GM18519 (cell line): Measurements from ENCODE around the gene ME3.
"Not testable (repeated sequence)": the region's sequence is repeated elsewhere in the genome, so short reads cannot be mapped to it uniquely, and the experiment has no call there.

Experiments
- ATAC-seq: cut with Tn5 transposase; IDR thresholded peaks from one replicate; pipeline ENCODE4 v1.9.1; 2021; ENCODE audit warnings: mild to moderate bottlenecking, moderate library complexity; ENCODE audit not compliant: unreplicated experiment, low FRiP score

The ME3 gene

DNA sequence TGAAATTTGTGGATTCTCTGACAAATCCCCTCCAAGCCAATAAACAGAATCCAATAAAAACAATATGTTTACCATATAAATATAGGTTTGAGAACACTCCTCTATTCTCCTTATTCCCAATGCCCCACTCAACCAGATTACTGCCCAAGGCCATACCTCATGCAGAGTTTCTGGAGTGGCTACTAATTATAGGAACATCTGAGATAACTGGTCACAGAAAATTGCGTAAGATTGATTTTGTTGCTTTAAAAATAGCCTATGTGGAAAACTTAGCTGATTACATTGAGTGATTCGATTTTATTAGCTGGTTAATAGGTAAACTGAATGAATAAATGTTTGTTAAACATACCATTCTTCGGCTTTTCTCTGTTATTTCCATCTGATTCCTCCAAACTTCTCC lies 48.0 kb downstream of the ME3 start:
- no peak for ATAC-seq

DNA sequence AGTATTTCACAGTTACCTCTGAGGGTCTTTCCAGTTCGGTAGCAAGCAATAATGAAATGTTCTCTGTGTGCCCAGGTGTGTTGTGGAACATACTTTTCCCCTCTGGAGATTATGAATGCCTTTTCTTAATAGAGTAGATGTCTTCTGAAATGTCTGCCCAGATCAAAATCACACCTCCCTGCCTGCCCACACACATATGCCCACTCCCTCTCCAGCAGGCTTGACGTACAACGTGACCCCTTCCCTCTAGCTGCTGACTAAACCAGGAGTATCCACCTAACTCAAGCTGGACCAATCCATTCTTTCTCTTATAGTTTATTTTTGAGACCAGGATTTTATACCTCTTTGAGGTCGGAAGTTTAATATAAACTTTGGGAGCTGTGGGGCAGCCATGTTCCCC lies 48.7 kb downstream of the ME3 start:
- no peak for ATAC-seq

DNA sequence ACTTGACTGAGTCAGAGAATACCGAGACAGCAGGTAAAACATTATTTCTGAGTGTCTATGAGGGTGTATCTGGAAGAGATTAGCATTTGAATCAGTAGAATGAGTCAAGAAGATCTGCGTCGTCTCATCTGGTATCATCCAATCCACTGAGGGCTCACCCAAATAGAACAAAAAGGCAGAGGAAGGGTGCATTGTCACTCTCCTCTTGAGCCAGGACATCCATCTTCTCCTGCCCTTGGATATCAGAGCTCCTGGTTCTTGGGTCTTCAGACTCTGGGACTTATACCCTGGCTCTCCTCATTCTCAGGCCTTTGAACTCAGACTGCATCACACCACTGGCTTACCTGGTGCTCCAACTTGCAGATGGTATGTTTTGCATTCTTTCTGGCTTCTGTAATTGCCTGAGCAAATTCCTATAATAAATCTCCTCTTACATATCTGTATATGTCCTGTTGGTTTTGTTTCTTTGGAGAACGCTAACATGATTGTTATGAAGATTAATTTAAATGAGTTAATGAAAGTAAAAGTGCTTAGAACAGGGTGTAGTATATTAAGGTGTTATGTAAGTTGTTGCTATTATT lies 49.3 kb downstream of the ME3 start:
- ATAC-seq: no peak

DNA sequence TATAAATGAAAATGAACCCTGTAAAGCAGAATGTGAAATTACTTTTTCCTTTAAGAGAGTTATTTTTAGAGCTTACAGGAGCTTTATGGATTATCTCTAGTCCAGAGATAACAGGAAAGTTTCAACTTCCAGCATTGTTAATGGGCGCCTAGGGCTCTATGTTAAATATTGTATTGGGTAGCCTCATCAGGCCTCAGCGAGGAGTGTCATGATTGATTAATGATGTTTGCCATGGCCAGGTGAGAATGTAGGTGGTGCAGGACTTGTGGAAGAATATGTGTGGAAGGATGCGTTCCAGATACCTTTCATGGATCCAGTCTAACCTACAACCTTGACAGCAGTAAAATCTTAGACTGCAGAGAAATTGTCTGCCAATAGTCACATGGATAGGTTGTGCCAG lies 50.6 kb downstream of the ME3 start:
- ATAC-seq: no peak

DNA sequence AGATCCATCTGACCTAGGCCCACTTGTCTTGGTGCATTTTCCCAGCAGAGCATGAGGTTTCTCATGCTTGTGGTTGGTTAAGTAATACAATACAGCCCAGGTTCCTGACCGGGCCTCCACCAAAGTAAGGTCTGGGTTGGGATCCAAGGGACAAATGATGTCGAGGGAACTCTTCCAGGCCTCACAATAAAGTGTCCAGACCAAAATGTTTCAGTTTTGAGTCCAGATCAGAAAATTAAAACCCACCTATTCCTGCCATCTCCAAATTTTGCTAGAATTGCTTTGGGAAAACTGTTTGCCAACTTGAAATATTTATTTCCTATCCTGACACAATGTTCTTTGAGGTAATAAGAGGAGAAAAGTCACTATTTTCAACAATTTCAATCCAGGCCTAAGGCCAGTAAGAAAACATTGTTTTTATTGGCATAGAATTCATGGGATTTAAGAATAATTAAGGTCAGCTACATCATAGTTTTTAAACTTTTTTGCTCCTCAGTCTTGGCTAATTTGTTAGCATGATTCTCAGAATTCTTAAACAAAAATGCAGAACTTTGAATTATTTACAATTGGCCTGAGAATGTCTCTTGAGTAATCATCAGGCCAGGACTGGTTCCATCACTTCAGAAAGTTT lies 51.4 kb downstream of the ME3 start:
- ATAC-seq: no peak

DNA sequence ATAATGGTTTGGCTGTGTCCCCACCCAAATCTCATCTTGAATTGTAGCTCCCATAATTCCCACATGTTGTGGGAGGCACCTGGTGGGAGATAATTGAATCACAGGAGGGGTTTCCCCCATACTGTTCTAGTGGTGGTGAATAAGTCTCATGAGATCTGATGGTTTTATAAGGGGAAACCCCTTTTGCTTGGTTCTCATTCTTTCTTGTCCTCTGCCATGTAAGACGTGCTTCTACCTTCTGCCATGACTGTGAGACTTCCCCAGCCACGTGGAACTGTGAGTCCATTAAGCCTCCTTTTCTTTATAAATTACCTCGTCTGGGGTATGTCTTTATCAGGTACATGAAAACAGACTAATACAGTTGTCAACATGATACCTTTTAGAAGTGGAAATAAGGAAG lies 53.0 kb downstream of the ME3 start:
- ATAC-seq: not testable (repeated sequence)

DNA sequence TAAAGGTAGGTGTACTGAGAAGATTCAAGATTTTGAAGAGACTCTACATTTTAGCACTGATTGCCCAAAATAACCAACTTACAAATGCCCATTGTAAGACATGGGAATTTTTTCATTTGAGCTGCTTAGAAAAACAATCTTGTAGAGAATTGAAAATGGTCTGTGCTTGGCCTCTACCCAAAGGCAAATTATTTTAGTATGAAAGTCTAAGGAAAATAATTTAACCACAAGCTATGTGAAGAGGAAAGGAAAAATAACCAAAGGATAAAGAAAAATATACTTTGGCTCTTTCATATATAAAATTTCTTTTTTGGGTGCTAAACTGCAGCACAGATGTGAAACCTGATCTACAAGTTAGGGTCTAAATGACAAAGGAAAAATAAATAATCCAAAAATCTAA lies 54.9 kb downstream of the ME3 start:
- ATAC-seq: no peak

DNA sequence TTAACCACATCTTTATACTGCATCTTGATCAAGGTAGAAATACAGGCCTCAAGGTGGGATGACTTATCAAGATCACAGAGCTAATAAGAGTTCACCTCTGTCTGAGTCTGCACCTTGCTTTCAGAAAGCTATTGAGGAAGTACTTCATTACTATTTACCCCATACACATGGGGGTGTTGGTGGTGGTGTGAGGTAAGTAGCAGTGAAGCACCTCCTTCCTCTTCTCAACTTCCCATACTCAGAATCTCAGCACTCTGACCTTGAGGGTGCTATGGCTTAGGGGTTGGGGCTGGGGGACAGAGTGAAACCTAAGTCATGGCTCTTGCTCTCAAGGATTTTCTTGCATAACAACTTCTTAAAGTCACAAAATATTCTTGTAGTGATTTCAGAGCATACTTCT lies 56.9 kb downstream of the ME3 start:
- ATAC-seq: no peak

DNA sequence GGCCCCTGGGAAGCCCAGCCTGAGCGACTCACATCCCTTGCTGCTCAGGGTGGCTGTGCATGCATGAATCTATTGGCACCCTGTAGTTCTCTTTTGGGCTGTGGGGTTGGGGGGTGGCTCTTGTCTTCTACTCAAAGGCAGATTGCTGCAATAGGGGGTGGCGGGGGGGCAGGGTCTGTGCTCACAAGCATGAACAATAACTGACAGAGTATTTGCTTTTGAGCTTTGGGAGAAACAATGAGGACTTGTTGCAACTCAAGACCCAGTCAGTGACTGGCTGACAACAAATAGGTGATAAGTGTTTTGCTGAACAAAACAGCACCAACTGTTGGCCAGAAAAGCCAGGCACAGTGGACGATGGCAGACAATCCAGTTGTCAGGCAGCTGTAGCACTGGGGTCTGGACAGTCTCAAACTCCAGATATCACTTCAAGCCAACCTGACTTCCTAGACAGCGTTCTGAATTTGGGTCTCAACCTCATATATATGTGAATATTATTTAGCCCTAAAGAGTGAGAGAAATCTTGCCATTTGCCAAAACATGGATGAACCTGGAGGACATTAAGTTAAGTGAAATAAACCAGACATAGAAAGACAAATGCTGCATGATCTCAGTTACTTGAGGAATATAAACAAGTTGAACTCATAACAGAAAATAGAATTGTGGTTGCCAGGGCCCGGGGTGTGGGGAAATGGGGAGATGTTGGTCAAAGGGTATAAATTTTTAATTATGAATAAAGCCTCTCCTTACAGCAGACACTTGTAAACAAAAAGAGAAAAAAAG lies 61.7 kb downstream of the ME3 start:
- no peak for ATAC-seq

DNA sequence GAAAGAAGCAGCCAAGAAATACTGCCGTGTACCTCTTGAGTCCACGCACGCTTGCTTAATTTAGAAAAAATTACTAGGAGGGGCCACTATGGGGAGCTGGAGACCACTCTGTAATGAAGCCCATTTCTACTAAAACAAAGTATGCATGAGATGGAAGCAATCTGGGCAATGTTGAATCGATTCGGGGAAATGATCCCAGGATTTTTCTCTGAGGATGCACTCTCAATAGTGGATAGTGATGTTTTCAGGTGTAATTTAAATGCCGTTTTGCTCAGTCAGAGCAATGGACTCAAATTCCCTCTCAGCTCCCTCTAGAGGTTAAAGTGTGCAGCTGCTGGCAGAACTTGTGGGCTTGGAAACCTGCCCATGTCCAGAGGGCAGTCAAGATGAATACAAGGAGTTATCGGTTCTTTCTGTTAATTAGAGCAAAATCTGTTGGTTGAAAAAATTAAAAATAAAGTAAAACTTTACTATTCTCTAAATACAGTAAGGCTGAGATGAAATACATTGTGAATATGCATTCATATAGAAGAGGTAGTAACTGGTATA lies 64.1 kb downstream of the ME3 start:
- peak; percentile 90 for ATAC-seq

DNA sequence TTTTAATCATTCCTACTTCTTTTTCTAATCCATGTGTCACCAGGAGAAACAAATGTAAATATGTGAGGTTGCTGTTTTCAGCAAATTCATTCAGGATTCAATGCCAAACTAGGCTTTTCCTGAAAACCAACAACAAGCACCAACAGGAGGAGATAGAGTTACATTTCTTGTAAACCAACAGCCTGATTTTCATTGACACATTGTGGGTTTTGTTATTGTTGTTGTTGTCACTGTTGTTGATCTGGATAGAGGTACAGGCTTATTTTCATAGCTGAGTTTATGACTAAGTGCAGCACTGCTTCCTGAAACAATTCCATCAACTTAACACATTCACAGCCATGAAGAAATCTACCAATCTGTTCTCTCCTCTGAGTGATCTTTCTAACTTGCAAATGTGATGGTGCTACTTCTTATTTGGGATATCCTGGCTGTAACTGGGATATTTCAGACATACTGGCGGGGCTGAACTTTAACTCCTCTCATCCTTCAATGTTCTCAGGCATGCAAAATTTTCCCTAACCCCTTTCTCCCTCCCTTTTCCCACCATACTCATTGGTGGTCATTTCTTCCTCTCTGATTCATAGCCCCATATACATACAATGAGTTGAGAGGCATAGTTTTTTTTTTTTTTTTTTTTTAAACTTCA lies 65.5 kb downstream of the ME3 start:
- no peak for ATAC-seq

DNA sequence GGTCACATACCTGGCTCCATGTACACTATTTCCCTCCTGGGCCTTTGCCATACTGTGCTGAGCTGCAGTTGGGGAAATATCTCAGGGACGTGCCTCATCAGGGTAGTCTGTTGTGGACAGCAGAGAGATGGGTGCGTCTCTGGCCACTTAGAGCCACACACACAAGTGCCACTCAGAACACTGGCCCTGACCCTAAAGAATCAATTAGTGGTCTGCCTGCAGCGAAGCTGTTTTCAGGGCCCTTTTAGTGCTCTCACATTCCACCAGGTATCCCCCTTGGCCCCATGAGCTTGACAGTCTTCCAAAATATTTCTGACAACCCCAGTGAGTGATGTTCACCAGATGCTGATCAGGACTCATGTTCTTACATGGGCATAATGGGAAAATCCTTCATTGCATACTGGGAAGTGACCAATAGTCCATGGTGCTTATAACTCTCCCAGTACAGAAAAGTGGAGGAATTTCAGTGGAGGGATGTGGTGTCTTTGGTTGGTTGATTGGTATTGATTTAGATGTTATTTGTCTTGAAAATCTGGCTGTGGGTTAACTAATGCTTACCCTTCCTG lies 66.1 kb downstream of the ME3 start:
- ATAC-seq: no peak

DNA sequence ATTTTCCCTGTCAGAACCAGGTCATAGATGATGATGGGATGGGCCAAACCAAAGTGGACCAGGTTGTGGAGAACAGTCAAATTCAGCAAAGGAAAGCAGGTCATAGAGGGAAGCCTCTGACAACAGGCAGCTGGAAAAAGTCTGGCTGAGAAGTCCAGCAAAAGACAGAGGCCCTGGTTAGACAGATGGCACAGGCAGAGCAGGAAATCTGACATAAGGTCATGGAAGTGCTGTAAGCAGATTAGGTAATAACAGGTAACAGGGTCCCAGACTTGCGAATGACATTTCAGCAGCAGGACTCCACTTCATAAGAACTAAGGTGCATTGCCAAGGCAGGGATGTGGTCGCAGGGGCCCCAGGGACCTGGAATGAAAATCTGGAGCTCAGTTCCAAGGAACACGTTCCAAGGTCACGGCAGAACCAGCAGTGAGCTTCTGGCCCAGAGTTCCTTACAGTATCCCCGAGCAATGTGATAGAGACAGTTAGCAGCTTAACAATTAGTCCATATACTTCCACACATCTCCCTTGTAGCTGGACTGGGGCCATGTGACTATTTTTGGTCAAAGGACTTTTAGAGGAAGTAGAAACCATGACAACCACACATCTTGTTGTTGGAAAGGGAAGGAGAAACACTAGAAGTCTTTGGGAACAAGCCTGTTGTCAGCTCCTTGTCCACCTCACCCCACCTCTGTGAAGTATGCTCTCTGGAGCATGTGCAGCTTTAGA lies 75.4 kb downstream of the ME3 start:
- ATAC-seq: no peak

DNA sequence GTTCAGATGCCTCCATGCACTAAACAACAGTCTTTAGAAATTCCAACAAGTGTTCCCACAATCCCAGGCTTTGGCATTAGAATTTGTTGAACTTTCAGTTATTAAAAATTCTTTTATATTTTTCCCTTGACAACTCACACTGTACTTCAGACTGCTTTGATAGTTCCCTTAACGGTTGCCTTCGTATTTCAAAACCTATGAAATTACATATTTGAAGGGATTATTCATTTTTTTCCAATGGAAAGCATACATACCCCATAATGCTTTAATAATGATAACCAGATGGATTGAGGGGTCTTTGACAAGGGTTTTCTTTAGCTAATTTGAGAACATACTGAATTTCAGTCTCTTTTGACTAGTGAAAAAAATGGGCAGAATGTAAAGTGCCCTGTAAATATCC lies 76.5 kb downstream of the ME3 start:
- no peak for ATAC-seq

DNA sequence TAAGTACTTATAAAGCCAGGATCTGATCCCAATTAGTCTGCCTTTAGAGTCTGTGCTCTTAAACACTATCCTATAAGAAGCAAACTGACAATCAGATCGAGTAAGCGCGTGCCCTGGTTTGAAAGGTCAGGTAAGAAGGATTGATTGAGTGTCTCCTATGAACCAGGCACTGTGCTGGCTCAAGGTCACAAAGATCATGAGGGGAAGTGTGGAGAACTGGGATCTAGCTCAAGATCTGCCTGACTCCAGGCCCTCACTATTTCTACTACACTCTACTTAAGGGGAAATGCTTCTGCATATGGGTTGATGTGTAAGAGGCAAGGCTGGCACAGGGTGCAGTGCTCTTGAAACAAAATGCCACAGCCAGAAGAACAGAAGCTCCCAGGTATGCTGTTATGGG lies 77.0 kb downstream of the ME3 start:
- no peak for ATAC-seq

DNA sequence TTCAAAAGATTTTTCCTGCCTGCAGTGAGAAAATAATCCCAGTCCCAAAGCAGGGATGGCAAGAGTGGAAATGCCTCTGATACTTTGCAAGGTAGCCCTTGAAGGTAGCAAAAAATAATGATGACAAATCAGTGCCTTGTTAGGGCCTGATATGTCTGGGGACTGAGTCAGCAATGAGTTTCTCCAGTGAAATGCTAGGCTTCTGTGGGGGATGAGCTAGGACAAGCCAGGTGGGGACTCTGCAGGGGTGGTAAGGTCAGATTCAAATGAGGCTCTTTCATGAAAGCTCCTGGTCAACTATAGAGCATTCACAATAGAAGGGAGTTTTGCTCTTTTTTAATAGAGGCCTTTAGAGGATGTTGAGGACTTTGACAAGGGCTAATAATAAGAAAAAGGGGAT lies 77.7 kb downstream of the ME3 start:
- ATAC-seq: no peak

DNA sequence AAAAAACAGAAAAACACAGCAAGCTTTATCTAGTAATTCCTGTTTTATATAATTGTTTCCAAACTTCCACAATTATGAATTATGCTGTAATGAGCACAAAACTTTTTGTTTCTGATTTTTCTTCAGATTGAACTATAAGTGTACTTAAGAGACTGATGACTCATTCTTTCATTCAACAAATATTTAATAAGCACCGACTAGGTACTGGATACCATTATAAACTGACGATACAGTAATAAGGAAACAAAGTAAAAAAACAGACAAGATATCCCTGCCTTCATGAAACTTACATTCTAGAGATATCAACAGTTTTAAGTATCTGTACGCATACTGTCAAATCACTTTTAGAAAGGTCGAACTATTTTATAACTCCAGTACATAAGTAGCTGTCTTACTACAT lies 78.6 kb downstream of the ME3 start:
- ATAC-seq: no peak

DNA sequence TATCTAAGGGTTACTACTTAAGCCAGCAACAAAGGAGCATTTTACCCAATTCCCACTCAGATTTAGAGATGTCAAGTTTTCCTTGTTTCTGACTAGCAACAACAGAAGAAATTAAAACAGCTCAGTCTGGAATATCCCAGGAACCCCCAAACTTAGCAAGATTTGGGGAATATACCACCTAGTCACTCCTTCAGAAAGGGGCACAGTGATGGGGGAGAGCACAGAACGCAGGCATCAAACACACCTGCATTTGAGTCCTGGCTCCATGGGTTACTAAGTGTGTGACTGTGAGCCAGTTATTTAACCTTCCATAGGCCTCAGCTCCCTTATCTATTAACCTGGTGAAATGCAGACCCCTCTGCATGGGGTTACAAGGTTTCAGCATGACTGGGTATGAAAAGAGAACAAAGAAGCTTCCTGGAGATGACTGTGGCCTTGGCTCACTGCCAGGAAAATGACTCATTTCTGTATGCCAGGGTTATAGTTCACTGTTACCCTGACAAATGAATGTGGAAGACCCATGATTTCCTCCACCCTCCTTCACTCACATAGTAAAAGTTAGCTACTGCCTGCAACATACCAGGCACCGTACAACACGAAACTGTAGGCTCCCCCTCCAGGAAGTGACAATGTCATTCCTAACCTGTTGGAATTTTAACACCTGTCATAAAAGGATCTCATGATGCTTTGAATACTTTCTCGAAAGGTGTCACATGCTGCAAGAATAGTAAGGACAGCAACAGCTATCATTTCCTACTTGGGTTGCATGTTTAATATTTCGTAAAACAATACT lies 79.6 kb downstream of the ME3 start:
- peak; percentile 98 for ATAC-seq

DNA sequence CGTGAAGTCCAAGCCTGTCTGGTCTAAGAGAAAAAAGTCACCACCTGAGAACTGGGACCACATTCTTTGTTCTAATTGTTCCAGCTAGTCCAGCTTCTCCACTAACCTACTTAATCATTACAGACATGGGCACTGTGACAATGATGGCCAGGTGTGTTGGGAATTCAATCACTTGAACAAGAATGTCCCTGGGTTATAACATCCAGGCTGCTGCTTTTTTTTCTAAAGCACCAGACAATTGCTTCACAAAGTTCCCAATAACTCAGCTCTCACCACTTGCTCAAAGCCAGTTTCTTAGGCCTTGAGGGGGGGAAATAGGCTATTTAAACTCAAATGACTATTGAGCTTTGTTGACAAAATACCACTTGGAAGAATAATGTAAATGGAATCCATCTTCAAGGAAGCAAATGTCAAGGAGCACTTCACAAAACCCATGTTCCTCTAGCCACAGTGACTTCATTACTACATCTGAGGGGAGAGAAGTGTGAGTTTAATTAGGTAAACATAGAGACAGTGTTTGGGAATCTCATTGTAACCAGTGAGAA lies 80.3 kb downstream of the ME3 start:
- ATAC-seq: no peak
